GM18519 (cell line): ENCODE measurements around the gene IFNA1.
"Not testable (repeated sequence)": the region's sequence is repeated elsewhere in the genome, so short reads cannot be mapped to it uniquely, and the experiment has no call there.

Experiments
- ATAC-seq: cut with Tn5 transposase; IDR thresholded peaks from one replicate; pipeline ENCODE4 v1.9.1; 2021; ENCODE audit warnings: mild to moderate bottlenecking, moderate library complexity; ENCODE audit not compliant: unreplicated experiment, low FRiP score

Gene IFNA1

GRCh38 chr9:21443849-21444625 is 3.8 kb downstream of the IFNA1 start:
- ATAC-seq, result peak; percentile 88

GRCh38 chr9:21449312-21449711 is 9.1 kb downstream of the IFNA1 start:
- not testable (repeated sequence) for ATAC-seq

GRCh38 chr9:21450733-21451394 is 10.6 kb downstream of the IFNA1 start:
- ATAC-seq, result no peak

GRCh38 chr9:21452681-21453080 is 12.4 kb downstream of the IFNA1 start:
- ATAC-seq, result no peak

- no peak for ATAC-seq
Measured at GRCh38 chr9:21454149-21454548, 13.9 kb downstream of the IFNA1 start.

GRCh38 chr9:21455320-21455719 is 15.1 kb downstream of the IFNA1 start:
- ATAC-seq, result peak; percentile 90

GRCh38 chr9:21461377-21461776 is 21.1 kb downstream of the IFNA1 start:
- no peak for ATAC-seq

GRCh38 chr9:21465138-21465537 is 24.9 kb downstream of the IFNA1 start:
- ATAC-seq, result no peak

- peak; percentile 85 for ATAC-seq
Measured at GRCh38 chr9:21465859-21466518, 25.8 kb downstream of the IFNA1 start.

- ATAC-seq, result no peak
Measured at GRCh38 chr9:21470126-21470525, 29.9 kb downstream of the IFNA1 start.

GRCh38 chr9:21473236-21473635 is 33.0 kb downstream of the IFNA1 start:
- ATAC-seq, result no peak

GRCh38 chr9:21477466-21477865 is 37.2 kb downstream of the IFNA1 start:
- ATAC-seq, result no peak

GRCh38 chr9:21479152-21479702 is 39.0 kb downstream of the IFNA1 start:
- no peak for ATAC-seq

- no peak for ATAC-seq
Measured at GRCh38 chr9:21481470-21482056, 41.3 kb downstream of the IFNA1 start.

GRCh38 chr9:21482213-21482612 is 42.0 kb downstream of the IFNA1 start, which contains the start of gene IFNE:
IFNE (minus strand) TSS chr9:21482313; CDS start chr9:21481694, 619 bp downstream.
- no peak for ATAC-seq
